Stimulated activated CD4-positive, alpha-beta T cell treated with anti-CD3 and anti-CD28 coated beads, Interleukin-2, amount 100 ng/mL, for 48 hours (primary cell): Measurements from ENCODE around the gene C14orf119.
"Not testable (repeated sequence)": the region's sequence is repeated elsewhere in the genome, so short reads cannot be mapped to it uniquely, and the experiment has no call there.

ENCODE experiments used
- DNase-seq, 2 donors: peaks; one replicate each; pipeline ENCODE4 v3.0.0-alpha.2; 2020

Gene C14orf119

GRCh38 chr14:23091294-23092225 lies 3.7 kb upstream of the C14orf119 start:
- DNase-seq: no peak

- no peak for DNase-seq
Observed at GRCh38 chr14:23093104-23093503, 2.2 kb upstream of the C14orf119 start.

GRCh38 chr14:23093526-23093925 lies 1.8 kb upstream of the C14orf119 start:
- no peak for DNase-seq

GRCh38 chr14:23093991-23094665 lies 1.2 kb upstream of the C14orf119 start:
- no peak for DNase-seq

GRCh38 chr14:23094666-23095195 lies 574 bp upstream of the C14orf119 start, which contains the start of gene ACIN1:
Gene ACIN1 (minus strand): TSS chr14:23095136. CDS start chr14:23095112, 24 bp downstream.
- peak; percentile 65 to 99 for DNase-seq

- DNase-seq: no peak
Observed at GRCh38 chr14:23097786-23098185, 2.5 kb downstream of the C14orf119 start.

GRCh38 chr14:23099212-23099861 lies 4.0 kb downstream of the C14orf119 start:
- DNase-seq: no peak

GRCh38 chr14:23101213-23101970 lies 6.1 kb downstream of the C14orf119 start:
- DNase-seq: no peak

- no peak for DNase-seq
Observed at GRCh38 chr14:23101986-23102625, 6.8 kb downstream of the C14orf119 start.

- DNase-seq: no peak
Observed at GRCh38 chr14:23102801-23103200, 7.5 kb downstream of the C14orf119 start.

- DNase-seq: no peak
Observed at GRCh38 chr14:23103581-23103980, 8.3 kb downstream of the C14orf119 start.

- no peak for DNase-seq
Observed at GRCh38 chr14:23104070-23104590, 8.8 kb downstream of the C14orf119 start.

GRCh38 chr14:23104591-23105347 lies 9.5 kb downstream of the C14orf119 start, which contains the start of gene CIROP:
Gene CIROP (minus strand): TSS chr14:23104989. CDS start chr14:23104920, 69 bp downstream.
- no peak for DNase-seq

- DNase-seq: no peak
Observed at GRCh38 chr14:23105348-23105824, 10.1 kb downstream of the C14orf119 start.

GRCh38 chr14:23106747-23107045 lies 11.4 kb downstream of the C14orf119 start:
- DNase-seq: no peak

GRCh38 chr14:23107620-23108019 lies 12.3 kb downstream of the C14orf119 start:
- not testable (repeated sequence) for DNase-seq

GRCh38 chr14:23108169-23108568 lies 12.9 kb downstream of the C14orf119 start:
- DNase-seq: not testable (repeated sequence)

GRCh38 chr14:23109769-23110168 lies 14.5 kb downstream of the C14orf119 start:
- DNase-seq: no peak

- no peak for DNase-seq
Observed at GRCh38 chr14:23110579-23111365, 15.5 kb downstream of the C14orf119 start.
